AG09309 (cell line): ENCODE data around the gene CXCL1.

Source experiments
- DNase-seq: peaks from one replicate; pipeline ENCODE4 v3.0.0-alpha.2; 2010; ENCODE audit warnings: low read depth
- H3K4me3 ChIP-seq: 2 replicates; pipeline ENCODE4 v1.5.1; 2011; ENCODE audit warnings: mild to moderate bottlenecking, low read depth, low read length, moderate library complexity; ENCODE audit not compliant: control insufficient read depth
- TF ChIP-seq, protein P1 (sequence below): IDR thresholded peaks from 2 replicates; pipeline ENCODE4 v1.5.1; 2011; ENCODE audit warnings: mild to moderate bottlenecking, low read depth, low read length, inconsistent platforms; ENCODE audit not compliant: insufficient read depth, control insufficient read depth; ENCODE audit errors: missing control alignments

The CXCL1 gene

DNA sequence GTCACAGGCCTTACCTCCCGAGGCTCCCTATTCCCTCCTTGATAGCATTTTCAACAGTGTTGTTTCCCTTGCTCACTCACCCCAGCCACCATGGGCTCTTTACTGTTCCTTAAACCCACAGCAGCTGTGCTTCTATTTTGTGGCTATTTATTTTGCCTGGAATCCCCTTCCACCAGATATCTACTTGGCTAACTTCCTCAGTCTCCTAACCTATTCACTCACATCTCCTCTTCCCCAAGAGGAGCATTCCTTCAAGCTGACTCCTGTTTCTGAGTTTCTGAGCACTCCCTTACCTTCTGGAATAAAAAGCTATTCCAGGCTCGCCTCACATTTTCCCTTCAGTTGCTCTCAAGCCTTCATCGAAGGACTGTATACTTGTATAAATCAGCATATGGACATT is 50.5 kb downstream of the CXCL1 start:
- no peak overlapping the region for H3K4me3 ChIP-seq
- no peak for DNase-seq
- TF ChIP-seq, protein P1, sequence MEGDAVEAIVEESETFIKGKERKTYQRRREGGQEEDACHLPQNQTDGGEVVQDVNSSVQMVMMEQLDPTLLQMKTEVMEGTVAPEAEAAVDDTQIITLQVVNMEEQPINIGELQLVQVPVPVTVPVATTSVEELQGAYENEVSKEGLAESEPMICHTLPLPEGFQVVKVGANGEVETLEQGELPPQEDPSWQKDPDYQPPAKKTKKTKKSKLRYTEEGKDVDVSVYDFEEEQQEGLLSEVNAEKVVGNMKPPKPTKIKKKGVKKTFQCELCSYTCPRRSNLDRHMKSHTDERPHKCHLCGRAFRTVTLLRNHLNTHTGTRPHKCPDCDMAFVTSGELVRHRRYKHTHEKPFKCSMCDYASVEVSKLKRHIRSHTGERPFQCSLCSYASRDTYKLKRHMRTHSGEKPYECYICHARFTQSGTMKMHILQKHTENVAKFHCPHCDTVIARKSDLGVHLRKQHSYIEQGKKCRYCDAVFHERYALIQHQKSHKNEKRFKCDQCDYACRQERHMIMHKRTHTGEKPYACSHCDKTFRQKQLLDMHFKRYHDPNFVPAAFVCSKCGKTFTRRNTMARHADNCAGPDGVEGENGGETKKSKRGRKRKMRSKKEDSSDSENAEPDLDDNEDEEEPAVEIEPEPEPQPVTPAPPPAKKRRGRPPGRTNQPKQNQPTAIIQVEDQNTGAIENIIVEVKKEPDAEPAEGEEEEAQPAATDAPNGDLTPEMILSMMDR: no peak
